A673 (cell line): Measurements from ENCODE around the gene NAT9. TPM values are rescaled to one million over a fixed set of nuclear protein-coding genes. Genes with fewer than 3 reads are reported as not detected.

Source experiments
- BruUV-seq: library from RNA; stranded (reverse); fragments of 400-500 nt; replicated peaks from 2 replicates; lab custom pipeline; 2021; lab: Mats Ljungman, UMichigan
- CTCF ChIA-PET: fragments of 300-600 bp; sonication (Branson Sonifier 250); formaldehyde crosslinking; loops from one replicate; lab custom pipeline; 2022; ENCODE audit warnings: antibody characterized with exemption; lab: Charles Lee
- POLR2A ChIA-PET: fragments of 300-600 bp; sonication (Branson Sonifier 250); formaldehyde crosslinking; loops from one replicate; lab custom pipeline; 2022; ENCODE audit warnings: antibody characterized with exemption; ENCODE audit not compliant: low non-redundant PET; lab: Charles Lee
- DNase-seq: peaks from one replicate; pipeline ENCODE4 v3.0.0-alpha.2; 2015; ENCODE audit warnings: low spot score
- H3K27ac ChIP-seq: fragments of 200-600 bp; sonication (generic); 2 replicates; pipeline ENCODE4 v1.5.1; 2016; ENCODE audit warnings: mixed run types, low read depth, mild to moderate bottlenecking, mixed read lengths, antibody characterized with exemption, low read length; ENCODE audit not compliant: poor library complexity, severe bottlenecking
- H3K27me3 ChIP-seq: fragments of 200-600 bp; sonication (generic); replicated peaks from 2 replicates; pipeline ENCODE4 v1.6.1; 2017; ENCODE audit warnings: mixed run types, low read depth, mild to moderate bottlenecking, mixed read lengths, antibody characterized with exemption, low read length; ENCODE audit not compliant: insufficient read depth, poor library complexity
- H3K36me3 ChIP-seq: fragments of 200-600 bp; sonication (generic); 2 replicates; pipeline ENCODE4 v1.6.1; 2016; ENCODE audit warnings: mixed run types, mild to moderate bottlenecking, mixed read lengths, antibody characterized with exemption, low read length; ENCODE audit not compliant: insufficient read depth, poor library complexity, severe bottlenecking
- H3K4me1 ChIP-seq: fragments of 200-600 bp; sonication (generic); 2 replicates; pipeline ENCODE4 v1.6.1; 2017; ENCODE audit warnings: mixed run types, mild to moderate bottlenecking, mixed read lengths, antibody characterized with exemption, low read length; ENCODE audit not compliant: insufficient read depth, poor library complexity, severe bottlenecking
- H3K4me3 ChIP-seq: fragments of 200-600 bp; sonication (generic); 2 replicates; pipeline ENCODE4 v1.5.1; 2016; ENCODE audit warnings: low read depth, mixed run types, mild to moderate bottlenecking, mixed read lengths, low read length; ENCODE audit not compliant: poor library complexity, severe bottlenecking
- H3K9me3 ChIP-seq: fragments of 200-600 bp; sonication (generic); 2 replicates; pipeline ENCODE4 v1.6.1; 2016; ENCODE audit warnings: mixed run types, low read depth, mild to moderate bottlenecking, mixed read lengths, antibody characterized with exemption, low read length; ENCODE audit not compliant: poor library complexity, severe bottlenecking
- CTCF ChIP-seq: fragments of 300-800, 200-600 bp; sonication (generic); conservative IDR thresholded peaks from 2 replicates; pipeline ENCODE4 v1.5.1; 2017; ENCODE audit warnings: low read depth, mild to moderate bottlenecking, antibody characterized with exemption, low read length, moderate library complexity, mixed read lengths
- EZH2 ChIP-seq: fragments of 200-600 bp; sonication (generic); IDR thresholded peaks from 2 replicates; pipeline ENCODE4 v1.6.1; 2017; ENCODE audit warnings: borderline replicate concordance, low read depth, mild to moderate bottlenecking, mixed read lengths, antibody characterized with exemption, low read length; ENCODE audit not compliant: poor library complexity, severe bottlenecking
- intact Hi-C: fragments of 100-400 bp; cut with micrococcal nuclease; formaldehyde crosslinking; loops from one replicate; pipeline ENCODE4 v1.10.0; 2022; ENCODE audit not compliant: unreplicated experiment
- total RNA-seq: library from RNA; stranded (reverse); gene quantifications from 2 replicates; pipeline ENCODE4 v1.2.3, GENCODE V29; 2021

The NAT9 gene
- total RNA-seq, 1 experiment from 2014 or later: 60.6 TPM

- H3K4me1 ChIP-seq: peaks cover 47% of the 10 kb centered on the region
- no peaks in the 10 kb centered on the region for H3K27me3 ChIP-seq
- TF ChIP-seq CTCF: no peak
- TF ChIP-seq EZH2: no peak
- no peaks in the 10 kb centered on the region for H3K9me3 ChIP-seq
- BruUV-seq: no TSS peak
- no peak for DNase-seq
- ChIA-PET CTCF (interaction anchor here (0.6 kb wide), 1 partner anchor 17 kb away, joined by 3 read pairs; a partner anchor contains a TSS), POLR2A (interaction anchor here (0.6 kb wide), 1 partner anchor 10 kb away, joined by 6 read pairs; no protein-coding TSS in a partner anchor)
- no peak overlapping the region for H3K4me3 ChIP-seq
- H3K27ac ChIP-seq: peak overlapping the region; percentile 82
- intact Hi-C loops: no loop called here
- H3K36me3 ChIP-seq: no peaks in the 10 kb centered on the region
Observed at GRCh38 chr17:74759941-74760340, 16.2 kb downstream of the NAT9 start.

GRCh38 chr17:74759243-74759801 lies 16.8 kb downstream of the NAT9 start:
- BruUV-seq: no TSS peak
- Histone ChIP-seq H3K27ac (peak overlapping the region; percentile 82), H3K4me1 (peaks cover 47% of the 10 kb centered on the region), H3K27me3 (no peaks in the 10 kb centered on the region), H3K4me3 (no peak overlapping the region), H3K9me3 (no peaks in the 10 kb centered on the region), H3K36me3 (no peaks in the 10 kb centered on the region)
- POLR2A ChIA-PET: no interaction called here
- no peak for DNase-seq
- CTCF ChIA-PET: no interaction called here
- intact Hi-C loops: no loop called here
- no peak for TF ChIP-seq EZH2
- no peak for TF ChIP-seq CTCF

- no TSS peak for BruUV-seq
- Histone ChIP-seq H3K4me3 (no peak overlapping the region), H3K4me1 (peaks cover 47% of the 10 kb centered on the region), H3K27ac (peak overlapping the region; percentile 82), H3K36me3 (no peaks in the 10 kb centered on the region), H3K27me3 (no peaks in the 10 kb centered on the region), H3K9me3 (no peaks in the 10 kb centered on the region)
- POLR2A ChIA-PET: no interaction called here
- no peak for TF ChIP-seq EZH2
- no peak for TF ChIP-seq CTCF
- peak; percentile 60 for DNase-seq
- intact Hi-C loops: no loop called here
- CTCF ChIA-PET: no interaction called here
Observed at GRCh38 chr17:74758848-74759168, 17.3 kb downstream of the NAT9 start.
